Mononuclear cell (primary cell): Measurements from ENCODE around the gene ARSG. TPM values are rescaled to one million over a fixed set of nuclear protein-coding genes. Genes with fewer than 3 reads are reported as not detected.

Experiments
- H3K27me3 ChIP-seq: 2 replicates; pipeline ENCODE4 v1.6.0; 2011; ENCODE audit warnings: low read length, control low read depth; ENCODE audit not compliant: insufficient read depth
- H3K4me1 ChIP-seq: 2 replicates; pipeline ENCODE4 v1.5.1; 2011; ENCODE audit warnings: mild to moderate bottlenecking, low read length, control low read depth; ENCODE audit not compliant: insufficient read depth
- H3K4me3 ChIP-seq: 2 replicates; pipeline ENCODE4 v1.5.1; 2011; ENCODE audit warnings: mild to moderate bottlenecking, low read length, moderate library complexity
- H3K9me3 ChIP-seq: 2 replicates; pipeline ENCODE4 v1.5.1; 2011; ENCODE audit warnings: low read depth, mild to moderate bottlenecking, control low read depth, low read length
- total RNA-seq: library from RNA; depleted of rRNA; stranded (reverse); fragments of >200 nt; gene quantifications from one replicate; pipeline ENCODE4 v1.2.3, GENCODE V29; 2012

The ARSG gene
- total RNA-seq, 1 donor, result 18.5 TPM

DNA sequence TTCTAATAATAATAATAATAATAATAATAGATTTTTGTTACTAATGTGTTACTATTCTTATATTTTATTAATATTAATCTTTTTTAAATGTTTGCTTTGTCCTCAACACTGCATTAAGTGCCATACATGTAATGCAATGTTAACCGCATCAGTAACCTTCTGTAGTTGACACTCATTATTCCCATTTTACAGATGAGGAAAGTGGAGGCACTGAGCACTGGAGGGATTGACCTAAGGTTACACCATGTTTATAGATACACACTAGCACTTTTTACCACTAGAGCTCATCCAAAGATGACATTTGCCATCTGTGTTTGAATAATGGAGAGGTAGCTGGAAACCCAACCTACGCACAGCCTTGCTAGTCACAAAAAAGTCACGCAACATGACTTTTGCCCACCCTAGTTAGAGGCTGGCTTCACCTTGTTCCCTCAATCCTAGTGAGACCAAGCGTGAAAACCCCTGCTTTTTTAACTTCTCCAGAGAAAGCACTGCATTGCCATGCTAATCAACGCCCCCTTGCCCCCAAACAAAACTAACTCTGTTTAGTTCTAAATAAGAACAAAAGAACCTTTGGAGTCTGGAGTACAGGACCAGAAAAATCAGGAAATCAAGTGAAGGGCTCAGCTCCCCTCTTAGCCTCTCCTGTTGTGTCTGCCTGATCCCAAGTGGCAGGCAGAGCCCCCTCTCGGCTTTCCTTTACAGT is 2.3 kb downstream of the ARSG start:
- Histone ChIP-seq H3K4me3 (no peak overlapping the region), H3K27me3 (no peaks in the 10 kb centered on the region), H3K9me3 (no peaks in the 10 kb centered on the region), H3K4me1 (peaks cover 86% of the 10 kb centered on the region)

GRCh38 chr17:68294196-68294555 is 2.9 kb downstream of the ARSG start:
- Histone ChIP-seq H3K4me1 (peaks cover 82% of the 10 kb centered on the region), H3K4me3 (no peak overlapping the region), H3K27me3 (no peaks in the 10 kb centered on the region), H3K9me3 (no peaks in the 10 kb centered on the region)

DNA sequence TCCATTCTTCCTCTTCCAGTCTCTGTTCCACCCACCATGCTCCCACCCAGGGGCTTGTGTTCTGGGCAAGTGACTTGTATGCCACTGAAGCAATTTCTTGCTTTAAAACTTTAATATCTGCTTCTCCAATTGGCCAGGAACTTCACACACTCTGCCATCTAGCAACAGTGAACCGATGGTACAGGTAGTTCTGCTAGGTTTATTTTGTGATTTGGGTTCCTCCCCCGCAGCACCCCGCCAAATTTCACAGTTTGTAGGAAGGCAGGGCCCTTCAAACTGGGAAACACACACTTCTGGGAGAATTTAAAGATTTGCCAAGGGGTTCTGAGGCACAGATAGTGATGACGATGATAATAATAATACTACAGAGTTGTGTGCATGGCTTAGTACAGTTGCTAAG is 3.3 kb downstream of the ARSG start:
- Histone ChIP-seq H3K4me1 (peaks cover 78% of the 10 kb centered on the region), H3K9me3 (no peaks in the 10 kb centered on the region), H3K27me3 (no peaks in the 10 kb centered on the region), H3K4me3 (no peak overlapping the region)

GRCh38 chr17:68295086-68295485 is 3.8 kb downstream of the ARSG start:
- H3K4me1 ChIP-seq, result peaks cover 73% of the 10 kb centered on the region
- no peak overlapping the region for H3K4me3 ChIP-seq
- no peaks in the 10 kb centered on the region for H3K9me3 ChIP-seq
- no peaks in the 10 kb centered on the region for H3K27me3 ChIP-seq

GRCh38 chr17:68296217-68297191 is 5.2 kb downstream of the ARSG start:
- H3K4me1 ChIP-seq, result peaks cover 67% of the 10 kb centered on the region
- H3K27me3 ChIP-seq, result no peaks in the 10 kb centered on the region
- H3K4me3 ChIP-seq, result no peak overlapping the region
- H3K9me3 ChIP-seq, result no peaks in the 10 kb centered on the region

DNA sequence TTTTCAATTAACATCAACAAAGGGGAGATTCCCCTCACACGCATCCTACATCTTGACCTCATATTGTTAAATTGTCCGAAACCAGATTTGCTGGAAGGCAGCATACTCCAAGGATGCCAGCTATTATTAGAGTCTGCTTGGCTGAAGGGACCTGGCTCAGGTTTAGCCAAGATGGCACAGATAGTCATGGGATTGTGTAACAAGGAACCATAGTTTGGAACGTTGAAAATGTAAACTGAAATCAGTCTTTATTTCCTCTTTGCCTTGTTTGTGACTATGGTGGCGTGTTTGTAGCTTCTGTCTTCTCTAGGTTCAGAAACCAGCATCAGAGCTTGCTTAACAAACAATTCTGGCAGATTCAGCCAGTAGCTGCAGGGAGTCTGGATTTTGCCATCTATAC is 5.9 kb downstream of the ARSG start:
- no peaks in the 10 kb centered on the region for H3K9me3 ChIP-seq
- no peak overlapping the region for H3K4me3 ChIP-seq
- H3K27me3 ChIP-seq, result no peaks in the 10 kb centered on the region
- H3K4me1 ChIP-seq, result peaks cover 65% of the 10 kb centered on the region

DNA sequence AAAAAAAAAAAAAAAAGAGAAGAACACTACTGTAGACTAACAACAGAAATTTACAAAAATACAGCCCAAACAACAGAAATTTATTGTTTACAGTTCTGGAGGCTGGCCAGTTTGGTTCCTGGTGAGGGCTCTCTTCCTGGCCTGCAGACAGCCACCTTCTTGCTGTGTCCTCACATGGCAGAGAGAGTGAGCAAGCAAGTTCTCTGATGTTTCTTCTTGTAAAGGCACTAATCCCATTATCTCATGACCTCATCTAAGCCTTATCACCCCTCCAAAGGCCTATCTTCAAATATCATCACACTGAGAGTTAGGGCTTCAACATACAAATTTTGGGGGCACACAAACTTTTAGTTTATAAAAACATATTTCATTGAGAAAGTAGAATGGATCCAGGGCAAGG is 7.3 kb downstream of the ARSG start:
- H3K4me3 ChIP-seq, result no peak overlapping the region
- H3K9me3 ChIP-seq, result no peaks in the 10 kb centered on the region
- no peaks in the 10 kb centered on the region for H3K27me3 ChIP-seq
- peaks cover 51% of the 10 kb centered on the region for H3K4me1 ChIP-seq

DNA sequence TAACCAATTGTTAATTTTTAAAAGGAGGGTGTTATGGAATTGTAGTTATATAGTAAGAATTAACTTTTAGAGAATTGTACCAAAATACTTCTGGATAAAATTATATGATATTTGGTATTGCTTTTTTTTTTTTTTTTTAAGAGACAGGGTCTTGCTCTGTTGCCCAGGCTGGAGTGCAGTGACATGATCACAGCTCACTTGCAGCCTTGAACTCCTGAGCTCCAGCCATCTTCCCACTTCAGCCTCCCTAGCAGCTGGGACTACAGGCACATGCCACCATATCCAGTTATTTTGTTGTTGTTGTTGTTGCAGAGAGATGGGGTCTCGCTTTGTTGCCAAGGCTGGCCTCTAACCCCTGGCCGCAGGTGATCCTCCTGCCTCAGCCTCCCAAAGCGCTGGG is 8.5 kb downstream of the ARSG start:
- Histone ChIP-seq H3K27me3 (no peaks in the 10 kb centered on the region), H3K9me3 (no peaks in the 10 kb centered on the region), H3K4me1 (peaks cover 48% of the 10 kb centered on the region), H3K4me3 (no peak overlapping the region)

- no peak overlapping the region for H3K4me3 ChIP-seq
- H3K4me1 ChIP-seq, result peaks cover 41% of the 10 kb centered on the region
- H3K27me3 ChIP-seq, result no peaks in the 10 kb centered on the region
- no peaks in the 10 kb centered on the region for H3K9me3 ChIP-seq
Measured at GRCh38 chr17:68301438-68301959, 10.2 kb downstream of the ARSG start.

- Histone ChIP-seq H3K27me3 (no peaks in the 10 kb centered on the region), H3K4me3 (no peak overlapping the region), H3K4me1 (peaks cover 39% of the 10 kb centered on the region), H3K9me3 (no peaks in the 10 kb centered on the region)
Measured at GRCh38 chr17:68302066-68302564, 10.8 kb downstream of the ARSG start.

DNA sequence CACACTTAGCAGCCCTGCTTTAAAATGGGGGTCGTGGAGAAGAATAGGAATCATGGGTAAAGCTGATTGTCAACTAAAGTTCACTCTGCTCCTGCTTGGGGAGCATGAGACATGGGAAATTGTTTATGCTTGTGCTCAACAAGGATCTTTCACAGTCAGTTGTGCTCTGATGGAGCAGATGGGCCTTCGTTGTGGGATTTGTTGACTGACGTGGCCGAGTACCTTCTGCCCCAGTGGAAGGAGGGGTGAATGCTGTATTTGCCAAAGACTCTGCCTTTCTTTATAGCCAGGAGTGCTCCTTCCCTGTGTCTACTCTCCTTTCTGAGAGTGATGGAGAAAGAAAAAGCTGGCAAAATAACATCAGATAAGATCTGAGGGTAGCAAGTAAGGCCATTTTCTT is 11.4 kb downstream of the ARSG start:
- Histone ChIP-seq H3K4me3 (no peak overlapping the region), H3K4me1 (peaks cover 38% of the 10 kb centered on the region), H3K9me3 (no peaks in the 10 kb centered on the region), H3K27me3 (no peaks in the 10 kb centered on the region)

DNA sequence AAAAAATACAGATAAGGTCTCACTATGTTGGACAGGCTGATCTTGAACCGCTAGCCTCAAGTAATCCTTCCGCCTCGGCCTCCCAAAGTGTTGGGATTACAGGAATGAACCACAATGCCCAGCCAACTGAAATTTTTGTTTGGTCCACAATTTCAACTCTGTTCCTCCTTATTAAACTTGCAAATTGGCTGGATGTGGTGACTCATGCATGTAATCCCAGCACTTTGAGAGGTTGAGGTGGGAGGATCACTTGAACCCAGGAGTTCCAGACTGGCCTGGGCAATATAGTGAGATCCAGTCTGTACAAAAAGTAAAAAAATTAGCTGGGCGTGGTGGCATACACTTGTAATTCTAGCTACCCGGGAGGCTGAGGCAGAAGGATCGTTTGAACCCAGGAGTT is 13.4 kb downstream of the ARSG start:
- no peak overlapping the region for H3K4me3 ChIP-seq
- H3K9me3 ChIP-seq, result no peaks in the 10 kb centered on the region
- H3K27me3 ChIP-seq, result no peaks in the 10 kb centered on the region
- H3K4me1 ChIP-seq, result peaks cover 27% of the 10 kb centered on the region

DNA sequence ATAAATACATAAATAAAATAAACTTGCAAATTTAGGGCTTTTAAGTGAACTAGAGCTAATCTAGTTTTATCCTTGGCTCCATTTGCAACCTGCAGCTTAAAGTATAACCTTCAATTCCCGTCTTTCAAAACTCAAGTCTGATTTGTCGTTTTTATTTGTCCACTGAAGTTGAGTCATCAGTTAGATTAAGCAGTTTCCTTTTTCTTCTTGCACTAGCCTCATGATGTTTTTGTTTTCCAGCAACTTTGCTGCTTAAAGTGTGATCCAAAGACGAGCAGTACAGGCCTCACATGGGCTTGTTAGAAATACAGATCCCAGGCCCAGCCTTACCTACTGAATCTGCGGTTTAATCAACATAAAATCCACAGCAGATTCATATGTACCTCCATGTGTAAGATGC is 13.8 kb downstream of the ARSG start:
- H3K9me3 ChIP-seq, result no peaks in the 10 kb centered on the region
- H3K27me3 ChIP-seq, result no peaks in the 10 kb centered on the region
- H3K4me3 ChIP-seq, result no peak overlapping the region
- H3K4me1 ChIP-seq, result peaks cover 30% of the 10 kb centered on the region

GRCh38 chr17:68306819-68307218 is 15.5 kb downstream of the ARSG start:
- Histone ChIP-seq H3K27me3 (no peaks in the 10 kb centered on the region), H3K4me3 (no peak overlapping the region), H3K9me3 (no peaks in the 10 kb centered on the region), H3K4me1 (peaks cover 47% of the 10 kb centered on the region)

DNA sequence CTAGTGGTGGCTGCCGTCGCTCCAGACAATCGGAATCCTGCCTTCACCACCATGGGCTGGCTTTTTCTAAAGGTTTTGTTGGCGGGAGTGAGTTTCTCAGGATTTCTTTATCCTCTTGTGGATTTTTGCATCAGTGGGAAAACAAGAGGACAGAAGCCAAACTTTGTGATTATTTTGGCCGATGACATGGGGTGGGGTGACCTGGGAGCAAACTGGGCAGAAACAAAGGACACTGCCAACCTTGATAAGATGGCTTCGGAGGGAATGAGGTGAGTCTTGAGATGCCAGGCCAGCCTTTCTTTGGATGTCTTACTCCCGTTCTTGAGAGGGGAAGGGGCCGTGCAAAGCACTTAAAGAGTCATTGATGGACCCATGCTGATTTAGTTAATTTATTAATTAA is 16.1 kb downstream of the ARSG start:
- Histone ChIP-seq H3K9me3 (no peaks in the 10 kb centered on the region), H3K4me1 (peaks cover 53% of the 10 kb centered on the region), H3K4me3 (no peak overlapping the region), H3K27me3 (no peaks in the 10 kb centered on the region)
